Activated T-cell treated with anti-CD3 and anti-CD28 coated beads, Interleukin-2, amount 50 U/mL, for 4 hours (primary cell): ENCODE measurements around the gene CYTL1. TPM values are rescaled to one million over a fixed set of nuclear protein-coding genes. Genes with fewer than 3 reads are reported as not detected.
A peak's percentile ranks its signal among the peaks of the same experiment; 100 is the strongest.
"Not testable (repeated sequence)": the region's sequence is repeated elsewhere in the genome, so short reads cannot be mapped to it uniquely, and the experiment has no call there.

ENCODE experiments used
- ATAC-seq, 2 donors: fragments of 200-7000 bp; cut with Tn5 transposase; one replicate each; pipeline ENCODE4 v1.10.0; 2021
- DNase-seq: peaks from one replicate; pipeline ENCODE4 v3.0.0-alpha.2; 2020
- H3K27me3 Mint-ChIP-seq: one replicate; pipeline ENCODE4 v1.8.0; 2021; ENCODE audit warnings: low read depth, mixed read lengths
- H3K36me3 Mint-ChIP-seq: one replicate; pipeline ENCODE4 v1.8.0; 2022; ENCODE audit warnings: mixed read lengths; ENCODE audit not compliant: insufficient read depth
- H3K4me1 Mint-ChIP-seq: one replicate; pipeline ENCODE4 v1.8.0; 2021; ENCODE audit warnings: low read depth, mixed read lengths
- H3K4me3 Mint-ChIP-seq: one replicate; pipeline ENCODE4 v1.8.0; 2021; ENCODE audit warnings: mild to moderate bottlenecking, moderate library complexity, mixed read lengths
- H3K9me3 Mint-ChIP-seq: one replicate; pipeline ENCODE4 v1.8.0; 2021; ENCODE audit warnings: mixed read lengths
- total RNA-seq, 3 donors: library from RNA; stranded (reverse); gene quantifications; one replicate each; pipeline ENCODE4 v1.2.1, GENCODE V29; 2021

Gene CYTL1
- total RNA-seq: not detected

- peak in 1 of 2 donors; percentile 53 for ATAC-seq
- H3K4me3 Mint-ChIP-seq: no peak within 1 kb of the TSS
- no peaks in the 10 kb centered on the region for H3K4me1 Mint-ChIP-seq
- H3K36me3 Mint-ChIP-seq: no peaks in the 10 kb centered on the region
- peaks cover 8% of the 10 kb centered on the region for H3K27me3 Mint-ChIP-seq
- H3K9me3 Mint-ChIP-seq: no peaks in the 10 kb centered on the region
- DNase-seq: no peak
Measured at GRCh38 chr4:5019274-5019673, at the start of gene CYTL1. Gene CYTL1, minus strand, starts transcription at chr4:5019458. Its CDS starts 13 bp downstream, at chr4:5019445.

GRCh38 chr4:5067908-5068307 is 48.6 kb upstream of the CYTL1 start:
- H3K27me3 Mint-ChIP-seq: no peaks in the 10 kb centered on the region
- H3K4me3 Mint-ChIP-seq: no peak overlapping the region
- H3K36me3 Mint-ChIP-seq: no peaks in the 10 kb centered on the region
- no peaks in the 10 kb centered on the region for H3K4me1 Mint-ChIP-seq
- H3K9me3 Mint-ChIP-seq: peaks cover 9% of the 10 kb centered on the region
- ATAC-seq (no peak), DNase-seq (no peak)

GRCh38 chr4:5066968-5067367 is 47.7 kb upstream of the CYTL1 start:
- H3K9me3 Mint-ChIP-seq, H3K4me3 Mint-ChIP-seq, H3K36me3 Mint-ChIP-seq, H3K27me3 Mint-ChIP-seq, H3K4me1 Mint-ChIP-seq, DNase-seq, ATAC-seq: not testable (repeated sequence)

GRCh38 chr4:5066101-5066500 is 46.8 kb upstream of the CYTL1 start:
- H3K36me3 Mint-ChIP-seq: no peaks in the 10 kb centered on the region
- H3K27me3 Mint-ChIP-seq: no peaks in the 10 kb centered on the region
- peaks cover 9% of the 10 kb centered on the region for H3K9me3 Mint-ChIP-seq
- DNase-seq (no peak), ATAC-seq (no peak)
- no peaks in the 10 kb centered on the region for H3K4me1 Mint-ChIP-seq
- no peak overlapping the region for H3K4me3 Mint-ChIP-seq

- H3K4me3 Mint-ChIP-seq: no peak overlapping the region
- no peaks in the 10 kb centered on the region for H3K36me3 Mint-ChIP-seq
- H3K4me1 Mint-ChIP-seq: peaks cover 10% of the 10 kb centered on the region
- H3K9me3 Mint-ChIP-seq: peaks cover 8% of the 10 kb centered on the region
- DNase-seq (no peak), ATAC-seq (no peak)
- H3K27me3 Mint-ChIP-seq: peaks cover 32% of the 10 kb centered on the region
Measured at GRCh38 chr4:5055411-5055810, 36.2 kb upstream of the CYTL1 start.

- peaks cover 10% of the 10 kb centered on the region for H3K4me1 Mint-ChIP-seq
- H3K36me3 Mint-ChIP-seq: no peaks in the 10 kb centered on the region
- no peak overlapping the region for H3K4me3 Mint-ChIP-seq
- no peak for ATAC-seq
- no peak for DNase-seq
- peaks cover 40% of the 10 kb centered on the region for H3K27me3 Mint-ChIP-seq
- peaks cover 3% of the 10 kb centered on the region for H3K9me3 Mint-ChIP-seq
Measured at GRCh38 chr4:5054532-5054931, 35.3 kb upstream of the CYTL1 start.

- Mint-ChIP-seq H3K27me3 (peaks cover 50% of the 10 kb centered on the region), H3K4me3 (no peak overlapping the region), H3K9me3 (no peaks in the 10 kb centered on the region), H3K36me3 (no peaks in the 10 kb centered on the region), H3K4me1 (peaks cover 10% of the 10 kb centered on the region)
- no peak for ATAC-seq
- no peak for DNase-seq
Measured at GRCh38 chr4:5052726-5053425, 33.6 kb upstream of the CYTL1 start.

- H3K4me1 Mint-ChIP-seq: peaks cover 10% of the 10 kb centered on the region
- peaks cover 52% of the 10 kb centered on the region for H3K27me3 Mint-ChIP-seq
- no peak for ATAC-seq
- H3K36me3 Mint-ChIP-seq: no peaks in the 10 kb centered on the region
- peak overlapping the region; percentile 38 for H3K4me3 Mint-ChIP-seq
- H3K9me3 Mint-ChIP-seq: no peaks in the 10 kb centered on the region
- no peak for DNase-seq
Measured at GRCh38 chr4:5052204-5052702, 33.0 kb upstream of the CYTL1 start.

- H3K4me3 Mint-ChIP-seq: peak within 1 kb of the TSS; percentile 71
- peaks cover 10% of the 10 kb centered on the region for H3K4me1 Mint-ChIP-seq
- peak; percentile 41 to 68 for ATAC-seq
- H3K36me3 Mint-ChIP-seq: no peaks in the 10 kb centered on the region
- peaks cover 57% of the 10 kb centered on the region for H3K27me3 Mint-ChIP-seq
- no peaks in the 10 kb centered on the region for H3K9me3 Mint-ChIP-seq
- no peak for DNase-seq
Measured at GRCh38 chr4:5051278-5052203, 32.3 kb upstream of the CYTL1 start, which contains the start of gene STK32B. Gene STK32B, plus strand, starts transcription at chr4:5051480.

- Mint-ChIP-seq H3K9me3 (no peaks in the 10 kb centered on the region), H3K4me1 (peaks cover 10% of the 10 kb centered on the region), H3K4me3 (peak overlapping the region; percentile 71), H3K36me3 (no peaks in the 10 kb centered on the region), H3K27me3 (peaks cover 61% of the 10 kb centered on the region)
- ATAC-seq (peak in 1 of 2 donors; percentile 24), DNase-seq (no peak)
Measured at GRCh38 chr4:5050520-5051277, 31.4 kb upstream of the CYTL1 start.

- Mint-ChIP-seq H3K27me3 (peaks cover 63% of the 10 kb centered on the region), H3K9me3 (no peaks in the 10 kb centered on the region), H3K4me1 (peaks cover 10% of the 10 kb centered on the region), H3K4me3 (no peak overlapping the region), H3K36me3 (no peaks in the 10 kb centered on the region)
- no peak for ATAC-seq
- no peak for DNase-seq
Measured at GRCh38 chr4:5048721-5049120, 29.5 kb upstream of the CYTL1 start.

GRCh38 chr4:5045097-5045496 is 25.8 kb upstream of the CYTL1 start:
- no peaks in the 10 kb centered on the region for H3K4me1 Mint-ChIP-seq
- H3K9me3 Mint-ChIP-seq: no peaks in the 10 kb centered on the region
- ATAC-seq (no peak), DNase-seq (no peak)
- H3K27me3 Mint-ChIP-seq: peaks cover 42% of the 10 kb centered on the region
- H3K4me3 Mint-ChIP-seq: no peak overlapping the region
- no peaks in the 10 kb centered on the region for H3K36me3 Mint-ChIP-seq

GRCh38 chr4:5044341-5044740 is 25.1 kb upstream of the CYTL1 start:
- Mint-ChIP-seq H3K4me1 (no peaks in the 10 kb centered on the region), H3K27me3 (peaks cover 35% of the 10 kb centered on the region), H3K36me3 (no peaks in the 10 kb centered on the region), H3K4me3 (no peak overlapping the region), H3K9me3 (no peaks in the 10 kb centered on the region)
- ATAC-seq: no peak
- no peak for DNase-seq

- DNase-seq (no peak), ATAC-seq (no peak)
- Mint-ChIP-seq H3K36me3 (no peaks in the 10 kb centered on the region), H3K27me3 (peaks cover 27% of the 10 kb centered on the region), H3K9me3 (no peaks in the 10 kb centered on the region), H3K4me3 (no peak overlapping the region), H3K4me1 (no peaks in the 10 kb centered on the region)
Measured at GRCh38 chr4:5043579-5043978, 24.3 kb upstream of the CYTL1 start.
